Measurements from ENCODE around the gene MAPK7.

The MAPK7 gene

GRCh38 chr17:19402171-19402570, 23.9 kb downstream of the MAPK7 start:
- no peak for DNase-seq

DNA sequence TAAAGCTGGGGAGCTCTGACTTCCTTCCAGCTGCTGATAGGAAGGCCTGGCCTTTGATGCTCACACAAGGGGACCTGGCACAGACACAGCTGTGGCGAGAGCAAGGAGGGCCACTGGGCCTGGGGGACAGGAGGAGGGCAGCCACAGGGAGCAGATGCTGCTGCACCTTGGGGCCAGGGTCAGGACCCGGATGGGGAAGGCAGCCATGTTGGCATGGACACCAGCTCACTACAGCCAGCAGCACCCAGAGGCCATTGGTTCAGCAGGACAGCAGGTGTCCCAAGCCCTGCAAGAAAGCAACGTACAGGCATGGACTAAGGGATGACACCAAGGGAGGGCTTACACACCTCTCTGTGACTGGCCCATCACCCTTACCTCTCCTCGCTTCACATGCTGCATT, 24.7 kb downstream of the MAPK7 start:
- DNase-seq = no peak

GRCh38 chr17:19404264-19404663, 26.0 kb downstream of the MAPK7 start:
- no peak for DNase-seq

GRCh38 chr17:19405114-19405513, 26.8 kb downstream of the MAPK7 start:
- DNase-seq = no peak

GRCh38 chr17:19407601-19408345, 29.5 kb downstream of the MAPK7 start:
- no peak for DNase-seq

DNA sequence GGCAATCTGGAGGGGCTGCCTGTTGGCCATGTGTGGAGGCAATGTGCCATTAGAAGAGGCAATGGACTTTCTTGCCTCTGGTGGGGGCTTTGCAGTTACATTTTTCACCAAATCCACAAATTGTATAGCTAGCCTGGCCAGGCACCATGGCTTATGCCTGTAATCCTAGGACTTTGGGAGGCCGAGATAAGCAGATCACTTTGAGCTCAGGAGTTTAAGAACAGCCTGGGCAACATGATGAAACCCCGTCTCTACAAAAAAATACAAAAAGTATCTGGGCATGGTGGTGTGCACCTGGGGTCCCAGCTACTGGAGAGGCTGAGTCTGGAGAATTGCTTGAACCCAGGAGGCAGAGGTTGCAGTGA, 30.0 kb downstream of the MAPK7 start:
- no peak for DNase-seq

DNA sequence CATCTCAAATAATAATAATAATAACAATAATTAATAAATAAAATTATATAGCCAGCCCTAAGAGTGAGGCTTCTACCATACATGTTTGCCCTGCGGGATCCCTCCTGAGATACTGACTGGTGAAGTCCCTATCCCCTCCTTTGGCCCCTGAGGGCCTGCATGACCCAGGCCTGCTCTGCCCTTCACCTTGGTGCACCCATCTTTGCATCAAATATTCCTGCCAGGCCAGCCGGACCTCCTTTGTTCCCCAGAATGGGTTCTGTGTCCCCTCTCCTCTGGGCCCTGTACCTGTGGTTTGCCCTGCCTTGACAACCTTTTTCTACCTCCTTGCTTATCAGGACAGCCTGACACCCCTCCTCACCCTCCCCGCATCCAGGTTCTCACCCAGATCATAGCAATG, 30.8 kb downstream of the MAPK7 start:
- DNase-seq = no peak

- DNase-seq = no peak
Measured at GRCh38 chr17:19409509-19409908, 31.2 kb downstream of the MAPK7 start.

- no peak for DNase-seq
Measured at GRCh38 chr17:19410091-19410490, 31.8 kb downstream of the MAPK7 start.

- DNase-seq = no peak
Measured at GRCh38 chr17:19410875-19411620, 32.8 kb downstream of the MAPK7 start, which contains the start of gene RNF112. Gene RNF112 (plus strand): TSS chr17:19411232. CDS start chr17:19411409, 177 bp downstream.

- DNase-seq = peak; percentile 43
Measured at GRCh38 chr17:19411631-19412030, 33.3 kb downstream of the MAPK7 start.

DNA sequence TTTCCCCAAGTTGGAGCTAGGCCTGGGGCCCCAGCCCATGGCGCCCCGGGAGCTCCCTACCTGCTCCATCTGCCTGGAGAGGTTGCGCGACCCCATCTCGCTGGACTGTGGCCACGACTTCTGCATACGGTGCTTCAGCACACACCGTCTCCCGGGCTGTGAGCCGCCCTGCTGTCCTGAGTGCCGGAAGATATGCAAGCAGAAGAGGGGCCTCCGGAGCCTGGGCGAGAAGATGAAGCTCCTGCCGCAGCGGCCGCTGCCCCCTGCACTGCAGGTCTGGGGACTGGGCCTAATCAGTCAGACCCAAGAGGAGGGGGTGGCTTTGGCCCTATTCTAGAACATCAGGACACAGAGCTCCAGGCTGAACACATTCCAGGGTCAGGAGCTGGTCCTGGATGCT, 34.2 kb downstream of the MAPK7 start:
- DNase-seq = no peak

- DNase-seq = no peak
Measured at GRCh38 chr17:19412984-19413383, 34.7 kb downstream of the MAPK7 start.

- DNase-seq = no peak
Measured at GRCh38 chr17:19413761-19414160, 35.5 kb downstream of the MAPK7 start.

- DNase-seq = no peak
Measured at GRCh38 chr17:19414396-19415280, 36.3 kb downstream of the MAPK7 start.

- no peak for DNase-seq
Measured at GRCh38 chr17:19415311-19415710, 37.0 kb downstream of the MAPK7 start.

- no peak for DNase-seq
Measured at GRCh38 chr17:19415806-19416775, 37.8 kb downstream of the MAPK7 start.

DNA sequence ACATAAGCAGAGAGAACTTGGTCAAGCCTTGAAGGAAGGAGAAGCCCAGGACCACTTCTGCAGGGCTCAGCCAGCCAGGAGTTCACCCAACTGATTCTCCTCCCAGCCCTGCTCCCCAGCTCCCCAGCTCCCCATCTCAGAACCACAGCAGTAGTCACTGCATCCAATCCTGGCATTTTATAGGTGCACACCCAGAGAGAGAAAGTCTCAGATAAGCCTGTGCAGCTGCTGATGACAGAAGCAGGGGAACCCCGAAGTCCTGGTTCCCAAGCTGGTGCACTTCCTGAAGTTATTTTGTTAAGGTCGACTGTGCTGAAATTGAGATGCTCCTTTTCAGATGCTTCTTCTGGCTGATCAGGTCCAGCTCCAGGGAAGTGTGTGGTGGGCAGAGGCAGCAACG, 39.3 kb downstream of the MAPK7 start:
- DNase-seq = no peak

DNA sequence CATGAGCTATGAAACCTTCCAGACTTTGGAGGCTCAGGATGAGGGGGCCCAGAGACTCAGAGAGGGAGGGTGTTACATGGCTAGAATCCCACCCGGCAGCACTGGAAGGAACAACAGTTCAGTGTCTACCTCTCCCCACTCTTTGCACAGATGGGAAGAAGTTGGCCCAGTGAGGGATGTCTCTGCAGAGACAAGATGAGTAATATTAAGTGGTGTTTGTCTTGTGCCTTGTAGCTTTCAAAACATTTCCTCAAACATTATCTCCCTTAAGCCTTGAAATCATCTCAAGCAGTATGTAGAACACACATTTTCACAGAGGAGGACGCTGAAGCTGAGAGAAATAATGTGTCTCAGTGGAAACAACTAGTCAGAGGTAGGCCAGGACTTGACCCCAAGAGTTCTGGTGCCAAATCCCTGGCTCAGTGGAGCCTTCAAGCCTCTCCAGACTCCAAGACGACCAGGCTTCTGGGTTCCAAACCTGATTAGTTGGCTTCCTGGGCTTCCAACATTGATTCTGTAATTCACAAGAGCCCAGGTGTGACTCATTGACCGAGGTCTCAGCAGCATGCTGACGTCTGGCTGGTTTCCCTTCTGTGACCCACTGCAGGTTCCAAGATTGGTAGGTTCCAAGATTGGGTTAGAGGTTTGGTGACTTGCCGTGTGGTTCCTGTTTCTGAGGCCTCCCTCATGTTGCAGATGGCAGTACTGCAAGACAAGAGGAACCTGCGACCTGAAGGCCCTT, 40.1 kb downstream of the MAPK7 start:
- DNase-seq = no peak

DNA sequence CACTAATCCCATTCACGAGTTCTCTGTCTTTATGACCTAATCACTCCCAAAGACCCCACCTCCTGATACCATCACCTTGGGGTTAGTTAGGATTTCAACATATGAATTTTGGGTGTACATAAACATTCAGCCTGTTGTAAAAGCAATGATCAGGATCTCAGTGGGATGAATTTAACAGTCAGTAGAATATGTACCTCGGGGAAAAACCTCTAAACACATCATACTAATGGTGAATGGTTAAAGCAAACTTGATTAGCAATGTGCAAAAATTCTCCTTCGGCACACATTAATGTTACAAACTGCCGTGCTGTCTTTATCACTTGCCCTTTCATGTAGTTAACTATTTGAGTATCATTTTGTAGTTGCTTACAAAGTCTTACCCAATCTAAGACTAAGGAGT, 42.9 kb downstream of the MAPK7 start:
- no peak for DNase-seq

DNA sequence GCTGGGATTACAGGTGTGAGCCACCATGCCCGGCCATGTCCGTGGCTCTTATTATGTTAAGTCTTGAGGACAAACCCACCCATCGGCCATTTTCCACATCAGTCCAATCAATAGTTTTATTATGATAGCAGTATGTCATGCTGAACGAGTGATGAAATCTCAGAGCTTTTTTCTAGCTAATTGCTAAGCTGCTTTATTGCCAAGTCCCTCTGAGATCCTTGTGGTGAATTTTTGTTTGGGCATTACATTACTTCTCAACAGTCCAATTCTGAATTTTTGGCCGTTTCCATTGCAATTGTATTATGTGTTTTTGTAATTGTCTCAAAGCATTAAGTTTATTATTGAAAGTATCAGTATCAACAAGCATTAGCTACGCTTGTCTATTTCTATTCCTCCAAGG, 43.6 kb downstream of the MAPK7 start:
- no peak for DNase-seq

Measured in DMS 273 treated with DMSO at 0.1 percent for 48 hours (cell line).